GM18508 (cell line): Measurements from ENCODE around the gene MYO1C.
A peak's percentile ranks its signal among the peaks of the same experiment; 100 is the strongest.
"Not testable (repeated sequence)": the region's sequence is repeated elsewhere in the genome, so short reads cannot be mapped to it uniquely, and the experiment has no call there.

ENCODE experiments used
- ATAC-seq: cut with Tn5 transposase; IDR thresholded peaks from one replicate; pipeline ENCODE4 v1.9.1; 2021; ENCODE audit warnings: moderate number of reproducible peaks; ENCODE audit not compliant: insufficient read depth, unreplicated experiment

Gene MYO1C

GRCh38 chr17:1467258-1467657, 25.2 kb downstream of the MYO1C start:
- no peak for ATAC-seq

DNA sequence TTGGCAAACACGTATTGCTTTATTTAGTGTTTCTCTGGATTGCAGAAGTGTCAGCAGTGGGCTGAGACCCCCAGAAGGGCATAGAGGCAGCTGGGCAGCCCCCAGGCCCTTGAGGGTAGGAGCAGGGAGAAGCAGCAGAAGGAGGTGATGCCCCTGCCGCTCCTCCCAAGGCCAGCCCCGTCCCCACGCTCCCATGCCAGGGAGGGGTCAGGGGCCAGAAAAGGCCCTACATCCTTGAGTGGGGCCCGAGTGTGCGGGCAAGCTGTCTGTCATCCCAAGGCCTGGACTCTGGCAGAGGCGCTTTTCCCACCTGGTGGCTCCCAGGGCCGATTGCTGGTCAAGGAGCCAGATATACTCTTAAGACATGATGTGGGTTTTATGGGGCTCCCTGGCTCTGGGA, 28.3 kb downstream of the MYO1C start:
- ATAC-seq = no peak

DNA sequence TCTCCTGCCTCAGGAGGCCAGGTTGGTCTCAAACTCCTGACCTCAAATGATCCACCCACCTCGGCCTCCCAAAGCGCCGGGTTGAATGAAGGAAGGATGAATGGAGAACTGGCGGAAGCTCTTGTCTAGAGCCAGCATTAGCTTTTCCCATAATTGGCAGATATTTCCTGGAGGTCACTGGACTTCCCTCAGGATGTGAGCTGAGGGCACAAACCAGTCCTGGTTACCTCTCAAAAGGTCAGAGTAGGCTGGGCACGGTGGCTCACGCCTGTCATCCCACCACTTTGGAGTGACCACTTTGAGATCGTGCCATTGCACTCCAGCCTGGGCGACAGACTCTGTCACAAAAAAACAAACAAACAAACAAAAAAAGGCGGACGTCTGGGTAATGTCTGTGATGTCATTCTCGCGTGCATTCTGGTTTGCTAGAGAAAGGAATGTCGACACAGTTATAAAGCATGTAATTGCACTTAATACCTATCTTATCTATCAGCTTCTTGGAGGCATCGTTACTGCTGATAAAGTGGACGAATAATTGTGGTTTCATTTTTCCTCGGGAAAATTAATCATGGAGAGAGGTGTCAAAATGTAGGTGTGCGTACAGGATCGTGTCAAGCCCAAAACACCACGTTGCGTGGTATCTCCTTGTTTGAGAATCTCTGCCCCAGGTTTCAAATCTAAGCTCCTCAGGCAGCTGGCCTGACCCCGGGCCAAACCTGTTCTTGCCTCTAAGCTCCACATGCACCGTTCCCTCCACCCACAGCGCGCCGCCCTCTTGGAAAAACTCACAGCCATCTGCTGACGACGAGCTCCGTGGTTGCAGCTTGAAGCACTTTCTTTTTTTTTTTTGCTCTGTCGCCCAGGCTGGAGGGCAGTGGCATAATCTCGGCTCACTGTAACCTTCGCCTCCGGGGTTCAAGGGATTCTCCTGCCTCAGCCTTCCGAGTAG, 30.0 kb downstream of the MYO1C start:
- no peak for ATAC-seq

DNA sequence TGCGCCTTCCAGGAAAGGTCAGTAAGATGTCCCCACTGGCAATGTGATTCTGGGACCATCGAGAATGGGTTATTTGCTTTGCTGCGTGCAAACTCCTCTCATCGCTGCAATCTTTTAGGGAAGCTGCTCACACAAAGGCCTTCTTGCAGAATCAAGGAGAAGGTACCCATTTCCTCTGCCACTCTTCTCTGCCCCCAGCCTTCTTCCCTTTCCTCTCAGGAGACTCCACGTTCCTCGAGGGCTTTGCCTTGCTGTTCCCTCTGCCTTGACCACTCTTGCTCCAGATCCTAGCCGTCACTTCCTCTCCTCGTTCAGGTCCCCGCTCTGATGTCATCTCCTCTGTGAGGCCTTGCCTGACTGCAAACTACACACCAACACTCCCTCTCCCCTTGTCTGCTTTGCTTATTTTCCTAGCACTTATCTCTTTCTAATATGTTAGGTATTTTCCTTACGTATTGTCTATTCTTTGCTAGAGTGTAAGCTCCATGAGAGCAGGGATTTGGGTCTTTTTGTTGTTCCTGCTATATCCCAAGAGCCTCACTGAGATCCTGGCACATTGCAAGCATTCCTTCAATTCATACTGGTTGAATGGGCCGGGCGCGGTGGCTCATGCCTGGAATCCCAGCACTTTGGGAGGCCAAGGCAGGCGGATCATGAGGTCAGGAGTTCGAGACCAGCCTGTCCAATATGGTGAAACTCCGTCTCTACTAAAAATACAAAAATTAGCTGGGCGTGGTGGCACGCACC, 31.1 kb downstream of the MYO1C start:
- no peak for ATAC-seq

DNA sequence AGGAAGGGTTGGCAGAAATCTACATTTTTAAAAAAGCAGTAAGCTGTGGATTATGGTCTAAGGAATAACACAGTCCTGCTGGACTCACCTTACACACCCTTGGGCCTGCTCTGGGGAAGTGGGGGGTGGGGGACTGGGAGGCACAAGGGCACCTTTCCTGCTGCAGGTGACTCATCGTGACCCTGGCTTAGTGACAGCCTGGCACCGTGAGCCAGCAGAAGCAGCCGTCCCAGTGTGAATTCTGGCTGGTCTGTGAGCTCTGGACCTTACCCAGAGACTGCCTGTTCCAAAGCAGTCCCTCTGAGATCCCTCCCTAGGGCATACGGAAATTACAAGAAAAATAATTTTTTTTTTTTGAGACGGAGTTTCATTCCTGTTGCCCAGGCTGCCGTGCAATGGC, 32.3 kb downstream of the MYO1C start:
- ATAC-seq = no peak

- ATAC-seq = peak; percentile 45
Observed at GRCh38 chr17:1455797-1456599, 36.5 kb downstream of the MYO1C start, which contains the start of gene CRK. Gene CRK (minus strand): TSS chr17:1456232. CDS start chr17:1456117, 115 bp downstream.

DNA sequence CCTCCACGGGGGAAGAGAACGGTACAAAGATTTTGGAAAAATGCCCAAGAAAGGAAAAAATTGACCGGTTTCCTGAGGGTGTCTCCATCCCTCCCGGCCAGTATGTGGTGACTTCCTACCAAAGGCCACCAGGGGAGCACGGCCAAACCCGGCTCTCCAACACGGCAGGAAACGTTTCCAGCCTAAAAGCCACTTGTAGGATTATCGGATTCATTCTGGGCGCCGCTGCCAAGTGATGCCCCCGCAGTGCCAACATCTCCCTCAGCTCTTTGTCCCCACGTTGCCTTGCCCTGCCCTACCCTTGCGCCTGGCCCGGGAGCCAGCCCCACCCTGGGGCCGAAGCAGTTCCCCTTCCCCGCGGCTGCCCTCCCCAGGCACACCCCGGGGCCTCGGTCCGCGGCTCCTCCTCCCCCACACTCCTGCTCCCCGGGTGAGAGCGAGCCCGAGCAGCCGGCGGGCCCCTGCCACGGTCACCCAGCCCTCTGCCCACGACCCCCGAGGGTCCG, 37.1 kb downstream of the MYO1C start:
- ATAC-seq = no peak

DNA sequence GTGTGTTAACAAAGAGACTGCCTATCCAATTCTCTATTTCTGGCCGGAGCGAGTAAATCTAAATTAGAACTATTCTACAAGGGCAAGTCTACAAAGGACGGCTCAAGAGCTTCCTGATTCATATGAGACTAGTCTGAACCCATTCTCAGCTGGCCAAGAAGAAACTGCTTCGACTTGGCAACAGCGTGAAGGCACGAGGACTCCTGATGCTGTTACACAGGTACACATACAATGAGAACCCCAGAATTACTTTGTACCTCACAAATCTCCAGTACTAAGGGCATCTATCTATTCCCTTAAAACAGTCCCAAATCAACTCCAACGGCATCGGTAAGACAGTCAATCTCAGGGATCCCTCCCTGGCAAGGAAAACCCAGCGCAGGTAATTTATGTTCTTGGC, 37.9 kb downstream of the MYO1C start:
- ATAC-seq = no peak

- ATAC-seq = not testable (repeated sequence)
Observed at GRCh38 chr17:1453694-1454093, 38.8 kb downstream of the MYO1C start.

DNA sequence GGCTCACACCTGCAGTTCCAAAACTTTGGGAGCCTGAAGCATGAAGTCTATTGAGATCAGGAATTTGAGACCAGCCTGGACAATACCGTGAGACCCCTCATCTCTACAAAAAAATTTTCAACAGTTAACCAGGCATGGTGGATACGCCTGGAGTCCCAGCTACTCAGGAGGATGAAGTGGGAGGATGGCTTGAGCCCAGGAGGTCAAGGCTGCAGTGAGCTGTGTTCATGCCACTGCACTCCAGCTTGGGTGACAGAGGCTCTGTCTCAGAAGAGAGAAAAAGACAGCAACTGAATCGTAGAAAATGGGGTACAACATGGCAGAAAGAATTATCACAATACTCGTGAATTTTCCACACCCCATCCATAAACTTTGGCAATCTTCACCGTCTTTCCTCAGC, 39.6 kb downstream of the MYO1C start:
- ATAC-seq = no peak

DNA sequence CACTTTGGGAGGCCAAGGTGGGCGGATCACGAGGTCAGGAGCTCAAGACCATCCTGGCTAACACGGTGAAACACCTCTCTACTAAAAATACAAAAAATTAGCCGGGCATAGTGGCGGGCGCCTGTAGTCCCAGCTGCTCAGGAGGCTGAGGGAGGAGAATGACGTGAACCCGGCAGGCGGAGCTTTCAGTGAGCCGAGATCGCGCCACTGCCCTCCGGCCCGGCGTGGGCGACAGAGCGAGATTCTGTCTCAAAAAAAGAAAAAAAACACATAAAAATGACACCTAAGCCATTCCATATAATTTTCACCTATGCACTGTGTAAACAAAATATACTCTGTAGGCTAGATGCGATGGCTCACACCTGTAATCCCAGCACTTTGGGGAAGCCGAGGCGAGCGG, 42.2 kb downstream of the MYO1C start:
- ATAC-seq = not testable (repeated sequence)

GRCh38 chr17:1449412-1449967, 43.0 kb downstream of the MYO1C start:
- no peak for ATAC-seq

DNA sequence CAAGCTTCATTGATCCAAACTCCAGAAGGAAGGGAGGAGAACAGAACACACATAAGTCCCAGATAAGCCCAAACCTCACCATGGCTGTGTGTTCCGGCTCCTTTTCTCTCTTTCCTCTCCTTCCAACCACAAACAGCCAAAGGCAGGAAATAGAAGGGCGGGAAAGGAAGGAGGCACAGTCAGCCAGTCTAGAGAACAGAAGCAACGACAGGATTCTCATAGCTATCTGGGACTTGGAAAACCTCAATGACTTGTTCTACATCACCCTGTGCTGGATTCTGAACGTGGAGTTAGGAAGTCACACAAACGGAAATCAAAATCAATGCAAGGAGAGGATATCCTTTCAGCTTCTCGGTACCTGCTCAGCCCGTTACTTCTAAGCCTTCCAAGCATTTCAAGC, 45.4 kb downstream of the MYO1C start:
- ATAC-seq = no peak

DNA sequence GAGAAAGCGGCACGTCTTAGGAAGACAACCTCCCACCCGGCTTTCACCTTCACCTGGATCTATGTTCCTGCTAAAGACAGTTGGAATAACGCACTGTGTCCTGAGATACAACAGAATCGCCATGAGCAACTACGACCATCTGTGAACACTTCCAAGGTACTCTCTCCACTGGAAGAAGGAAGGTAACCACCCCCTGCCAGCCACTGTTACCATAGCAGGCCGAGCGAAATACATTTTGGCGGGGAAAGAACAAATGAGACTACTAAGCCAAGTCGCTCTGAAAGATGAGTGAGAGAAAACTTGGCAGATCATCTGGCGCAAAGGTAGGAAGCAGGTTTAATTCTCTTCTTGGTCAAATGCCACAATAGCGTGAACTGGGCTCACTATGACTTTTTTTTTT, 46.3 kb downstream of the MYO1C start:
- no peak for ATAC-seq

DNA sequence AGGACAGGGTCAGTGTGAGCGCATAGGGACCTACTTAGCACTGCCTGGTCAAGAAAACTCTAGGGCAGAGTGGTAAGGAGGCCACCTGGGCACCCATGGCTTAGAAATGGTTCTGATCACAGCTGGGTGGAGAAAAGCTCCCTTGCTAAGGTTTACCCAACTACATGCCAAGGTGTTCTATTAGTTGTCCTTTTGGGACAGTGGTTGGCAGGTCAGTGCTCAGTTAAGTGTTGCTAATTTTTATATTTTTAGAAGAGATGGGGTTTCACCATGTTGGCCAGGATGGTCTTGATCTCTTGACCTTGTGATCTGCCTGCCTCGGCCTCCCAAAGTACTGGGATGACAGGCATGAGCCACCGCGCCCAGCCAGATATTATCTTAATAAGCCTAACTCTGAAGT, 46.8 kb downstream of the MYO1C start:
- ATAC-seq = not testable (repeated sequence)

- ATAC-seq = not testable (repeated sequence)
Observed at GRCh38 chr17:1442721-1443120, 49.8 kb downstream of the MYO1C start.

GRCh38 chr17:1442187-1442586, 50.3 kb downstream of the MYO1C start:
- ATAC-seq = no peak

GRCh38 chr17:1440921-1441320, 51.6 kb downstream of the MYO1C start:
- ATAC-seq = no peak

- no peak for ATAC-seq
Observed at GRCh38 chr17:1438593-1439083, 53.8 kb downstream of the MYO1C start.

- no peak for ATAC-seq
Observed at GRCh38 chr17:1435326-1435725, 57.2 kb downstream of the MYO1C start.
